ENCODE data around the gene TMEM158. TPM values are rescaled to one million over a fixed set of nuclear protein-coding genes. Genes with fewer than 3 reads are reported as not detected.

The TMEM158 gene
- total RNA-seq, 4 donors from 2014 or later: 0.97 to 4.6 (median 2.2) TPM

- no peaks in the 10 kb centered on the region for H3K4me1 ChIP-seq
- WGBS: 78% methylated on average over 3 of the region's 3 CpGs
- DNase-seq (ENCODE audit: low spot score in 2 of 2): no peak
- H3K27ac ChIP-seq: no peak overlapping the region
- H3K27me3 ChIP-seq: peaks cover 2% of the 10 kb centered on the region
- no peaks in the 10 kb centered on the region for H3K36me3 ChIP-seq
- H3K4me3 ChIP-seq: no peak overlapping the region
- TF ChIP-seq CTCF (IDR thresholded peaks at IDR 0.05): no peak
- no peak for TF ChIP-seq POLR2AphosphoS5 (IDR thresholded peaks at IDR 0.05)
- no peak for TF ChIP-seq POLR2A (IDR thresholded peaks at IDR 0.05)
- TF ChIP-seq EP300 (IDR thresholded peaks at IDR 0.05): no peak
- no peaks in the 10 kb centered on the region for H3K9me3 ChIP-seq
Measured at GRCh38 chr3:45258317-45258716, 32.2 kb upstream of the TMEM158 start.

GRCh38 chr3:45253316-45253715 lies 27.2 kb upstream of the TMEM158 start:
- Histone ChIP-seq H3K9me3 (no peaks in the 10 kb centered on the region), H3K27me3 (no peaks in the 10 kb centered on the region), H3K4me3 (no peak overlapping the region), H3K27ac (no peak overlapping the region), H3K36me3 (no peaks in the 10 kb centered on the region), H3K4me1 (no peaks in the 10 kb centered on the region)
- TF ChIP-seq EP300 (IDR thresholded peaks at IDR 0.05) (no peak), POLR2AphosphoS5 (IDR thresholded peaks at IDR 0.05) (no peak), POLR2A (IDR thresholded peaks at IDR 0.05) (no peak), CTCF (IDR thresholded peaks at IDR 0.05) (no peak)
- 92% methylated on average over 3 of the region's 3 CpGs for WGBS
- DNase-seq (ENCODE audit: low spot score in 2 of 2): no peak

- no peaks in the 10 kb centered on the region for H3K36me3 ChIP-seq
- no peak overlapping the region for H3K27ac ChIP-seq
- WGBS: 89% methylated on average over 5 of the region's 5 CpGs
- DNase-seq (ENCODE audit: low spot score in 2 of 2): no peak
- no peaks in the 10 kb centered on the region for H3K9me3 ChIP-seq
- H3K4me3 ChIP-seq: no peak overlapping the region
- H3K27me3 ChIP-seq: no peaks in the 10 kb centered on the region
- TF ChIP-seq POLR2AphosphoS5 (IDR thresholded peaks at IDR 0.05) (no peak), EP300 (IDR thresholded peaks at IDR 0.05) (no peak), CTCF (IDR thresholded peaks at IDR 0.05) (no peak), POLR2A (IDR thresholded peaks at IDR 0.05) (no peak)
- no peaks in the 10 kb centered on the region for H3K4me1 ChIP-seq
Measured at GRCh38 chr3:45252826-45253225, 26.7 kb upstream of the TMEM158 start.

- WGBS: 71% methylated on average over 1 of the region's 1 CpG
- Histone ChIP-seq H3K27me3 (no peaks in the 10 kb centered on the region), H3K9me3 (no peaks in the 10 kb centered on the region), H3K4me3 (no peak overlapping the region), H3K27ac (no peak overlapping the region), H3K36me3 (no peaks in the 10 kb centered on the region), H3K4me1 (peaks cover 6% of the 10 kb centered on the region)
- TF ChIP-seq POLR2AphosphoS5 (IDR thresholded peaks at IDR 0.05) (no peak), EP300 (IDR thresholded peaks at IDR 0.05) (no peak), POLR2A (IDR thresholded peaks at IDR 0.05) (no peak), CTCF (IDR thresholded peaks at IDR 0.05) (no peak)
- no peak for DNase-seq (ENCODE audit: low spot score in 2 of 2)
Measured at GRCh38 chr3:45249391-45249790, 23.3 kb upstream of the TMEM158 start.

- H3K27me3 ChIP-seq: no peaks in the 10 kb centered on the region
- peaks cover 6% of the 10 kb centered on the region for H3K4me1 ChIP-seq
- no peaks in the 10 kb centered on the region for H3K36me3 ChIP-seq
- TF ChIP-seq EP300 (IDR thresholded peaks at IDR 0.05): no peak
- no peak for TF ChIP-seq CTCF (IDR thresholded peaks at IDR 0.05)
- no peak for TF ChIP-seq POLR2AphosphoS5 (IDR thresholded peaks at IDR 0.05)
- TF ChIP-seq POLR2A (IDR thresholded peaks at IDR 0.05): no peak
- 63% methylated on average over 3 of the region's 3 CpGs for WGBS
- no peak overlapping the region for H3K4me3 ChIP-seq
- no peaks in the 10 kb centered on the region for H3K9me3 ChIP-seq
- DNase-seq (ENCODE audit: low spot score in 2 of 2): no peak
- no peak overlapping the region for H3K27ac ChIP-seq
Measured at GRCh38 chr3:45246241-45246640, 20.2 kb upstream of the TMEM158 start.
